Thyroid gland (tissue), 4 donors: ENCODE results near the gene GAB1. TPM values are rescaled to one million over a fixed set of nuclear protein-coding genes. Genes with fewer than 3 reads are reported as not detected.

Experiments used
- DNase-seq, 2 donors: peaks; one replicate each; pipeline ENCODE4 v3.0.0-alpha.2; 2019
- H3K27ac ChIP-seq, 3 donors: fragments of 200-600 bp; sonication (generic); 1 replicate in 2 of 3; 2 replicates in 1 of 3; pipeline ENCODE4 v1.5.1; 2016 to 2019; ENCODE audit warnings: mild to moderate bottlenecking in 1 of 3, moderate library complexity in 1 of 3
- H3K27me3 ChIP-seq: fragments of 200-600 bp; sonication (generic); one replicate; pipeline ENCODE4 v1.5.1; 2019
- H3K36me3 ChIP-seq, 2 donors: fragments of 200-600 bp; sonication (generic); one replicate each; pipeline ENCODE4 v1.5.1; 2016 to 2019
- H3K4me1 ChIP-seq, 2 donors: fragments of 200-600 bp; sonication (generic); one replicate each; pipeline ENCODE4 v1.5.1; 2017 to 2019
- H3K4me3 ChIP-seq, 3 donors: fragments of 200-600 bp; sonication (generic); replicated peaks in 1 of 3; 1 replicate in 2 of 3; 2 replicates in 1 of 3; pipeline ENCODE4 v1.5.1; 2016; ENCODE audit warnings: mild to moderate bottlenecking in 1 of 3
- H3K9me3 ChIP-seq: fragments of 200-600 bp; sonication (generic); one replicate; pipeline ENCODE4 v1.5.1; 2017
- CTCF ChIP-seq, 6 experiments: fragments of 200-600 bp in 3 of 6; fragments of 450-650 bp in 3 of 6; sonication (generic) in 3 of 6; IDR thresholded peaks; one replicate each; pipeline ENCODE4 v1.5.1; 2016 to 2019; ENCODE audit warnings: antibody characterized with exemption in 6 of 6, mild to moderate bottlenecking in 2 of 6, inconsistent platforms in 1 of 6, moderate library complexity in 1 of 6
- POLR2A ChIP-seq, 2 donors: fragments of 450-650 bp; IDR thresholded peaks; one replicate each; pipeline ENCODE4 v1.6.1; 2017; ENCODE audit warnings: antibody characterized with exemption in 2 of 2, mild to moderate bottlenecking in 2 of 2, moderate library complexity in 1 of 2
- WGBS, 2 donors: methylation state at CpG; one replicate each; pipeline ENCODE4 v1.1.5; 2017; 5-methylcytosine and 5-hydroxymethylcytosine counted together
- intact Hi-C: fragments of 100-400 bp; cut with DNase I; formaldehyde crosslinking; loops from one replicate; pipeline ENCODE4 v1.15.1; 2023
- total RNA-seq, 4 donors: library from RNA; depleted of rRNA; stranded (reverse); fragments of >200 nt; gene quantifications; one replicate each; pipeline ENCODE4 v1.2.3, GENCODE V29; 2016

GAB1 gene
- total RNA-seq, 4 donors from 2014 or later: 20.3 to 40.8 (median 32.5) TPM

GRCh38 chr4:143369552-143369951, 32.9 kb downstream of the GAB1 start:
- TF ChIP-seq CTCF (IDR thresholded peaks at IDR 0.05) (no peak), POLR2A (IDR thresholded peaks at IDR 0.05) (no peak)
- H3K4me1 ChIP-seq: peaks cover 3 to 11% of the 10 kb centered on the region in 2 donors
- no peaks in the 10 kb centered on the region for H3K9me3 ChIP-seq
- H3K36me3 ChIP-seq: no peaks in the 10 kb centered on the region
- H3K27ac ChIP-seq: no peak overlapping the region
- WGBS, 2 donors: 61 to 63% methylated on average over 3 of the region's 3 CpGs
- intact Hi-C loops: no loop called here
- H3K4me3 ChIP-seq: no peak overlapping the region
- H3K27me3 ChIP-seq: no peaks in the 10 kb centered on the region
- DNase-seq: no peak

GRCh38 chr4:143372093-143372915, 35.6 kb downstream of the GAB1 start:
- Histone ChIP-seq H3K36me3 (no peaks in the 10 kb centered on the region), H3K4me1 (peaks cover 4 to 25% of the 10 kb centered on the region in 2 donors), H3K4me3 (no peak overlapping the region), H3K9me3 (no peaks in the 10 kb centered on the region), H3K27ac (no peak overlapping the region), H3K27me3 (no peaks in the 10 kb centered on the region)
- intact Hi-C loops: no loop called here
- 88 to 96% methylated on average over 1 of the region's 1 CpG for WGBS, 2 donors
- no peak for DNase-seq
- TF ChIP-seq POLR2A (IDR thresholded peaks at IDR 0.05): no peak
- no peak for TF ChIP-seq CTCF (IDR thresholded peaks at IDR 0.05)

- no peak overlapping the region for H3K27ac ChIP-seq
- no peaks in the 10 kb centered on the region for H3K36me3 ChIP-seq
- H3K27me3 ChIP-seq: no peaks in the 10 kb centered on the region
- H3K9me3 ChIP-seq: no peaks in the 10 kb centered on the region
- H3K4me1 ChIP-seq: peaks cover 4 to 37% of the 10 kb centered on the region in 2 donors
- DNase-seq: no peak
- no peak overlapping the region for H3K4me3 ChIP-seq
- TF ChIP-seq CTCF (IDR thresholded peaks at IDR 0.05) (no peak), POLR2A (IDR thresholded peaks at IDR 0.05) (no peak)
- intact Hi-C loops: no loop called here
- WGBS, 2 donors: 77 to 84% methylated on average over 3 of the region's 3 CpGs
Observed at GRCh38 chr4:143374255-143374654, 37.6 kb downstream of the GAB1 start.

GRCh38 chr4:143374771-143375170, 38.1 kb downstream of the GAB1 start:
- no peaks in the 10 kb centered on the region for H3K36me3 ChIP-seq
- WGBS, 2 donors: 61 to 84% methylated on average over 6 of the region's 6 CpGs
- intact Hi-C loops: no loop called here
- peaks cover 4 to 37% of the 10 kb centered on the region in 2 donors for H3K4me1 ChIP-seq
- H3K27me3 ChIP-seq: no peaks in the 10 kb centered on the region
- H3K27ac ChIP-seq: no peak overlapping the region
- TF ChIP-seq CTCF (IDR thresholded peaks at IDR 0.05): no peak
- TF ChIP-seq POLR2A (IDR thresholded peaks at IDR 0.05): no peak
- H3K4me3 ChIP-seq: no peak overlapping the region
- H3K9me3 ChIP-seq: no peaks in the 10 kb centered on the region
- no peak for DNase-seq

- Histone ChIP-seq H3K36me3 (no peaks in the 10 kb centered on the region), H3K27ac (no peak overlapping the region), H3K9me3 (no peaks in the 10 kb centered on the region), H3K4me1 (peaks cover 4 to 37% of the 10 kb centered on the region in 2 donors), H3K4me3 (no peak overlapping the region), H3K27me3 (no peaks in the 10 kb centered on the region)
- WGBS, 2 donors: 68 to 80% methylated on average over 6 of the region's 6 CpGs
- no peak for DNase-seq
- intact Hi-C loops: no loop called here
- TF ChIP-seq POLR2A (IDR thresholded peaks at IDR 0.05) (no peak), CTCF (IDR thresholded peaks at IDR 0.05) (peak in 2 of 6 experiments; percentile 12 to 17)
Observed at GRCh38 chr4:143375326-143376073, 38.8 kb downstream of the GAB1 start.
